Keratinocyte (primary cell): ENCODE data around the gene ERH. TPM values are rescaled to one million over a fixed set of nuclear protein-coding genes. Genes with fewer than 3 reads are reported as not detected.

Experiments
- DNase-seq: peaks from one replicate; pipeline ENCODE4 v3.0.0-alpha.2; 2011; ENCODE audit warnings: low read depth, missing footprints, low spot score
- FAIRE-seq: peaks from 2 replicates; lab custom pipeline; 2011; peaks lifted over from hg19 to GRCh38; lab: Jason Lieb, UNC
- H2AFZ ChIP-seq: 2 replicates; pipeline ENCODE4 v1.6.0; 2012; ENCODE audit warnings: low read length, control low read depth, inconsistent platforms; ENCODE audit not compliant: control insufficient read depth
- H3K27ac ChIP-seq: 2 replicates; pipeline ENCODE4 v1.5.1; 2011; ENCODE audit warnings: low read length; ENCODE audit not compliant: control insufficient read depth, insufficient read depth
- H3K27me3 ChIP-seq: 3 replicates; pipeline ENCODE4 v1.6.0; 2011; ENCODE audit warnings: low read length; ENCODE audit not compliant: control insufficient read depth, insufficient read depth; ENCODE audit errors: extremely low read depth
- H3K36me3 ChIP-seq, 2 experiments: 2 replicates in 1 of 2; 3 replicates in 1 of 2; pipeline ENCODE4 v1.5.1; 2011; ENCODE audit warnings: low read length in 2 of 2, mild to moderate bottlenecking in 1 of 2; ENCODE audit not compliant: control insufficient read depth in 2 of 2, insufficient read depth in 2 of 2; ENCODE audit errors: extremely low read depth in 1 of 2
- H3K4me1 ChIP-seq: 3 replicates; pipeline ENCODE4 v1.5.1; 2011; ENCODE audit warnings: low read length; ENCODE audit not compliant: control insufficient read depth, insufficient read depth; ENCODE audit errors: extremely low read depth
- H3K4me2 ChIP-seq: 3 replicates; pipeline ENCODE4 v1.6.0; 2011; ENCODE audit warnings: low read depth, low read length; ENCODE audit not compliant: control insufficient read depth, insufficient read depth; ENCODE audit errors: extremely low read depth
- H3K4me3 ChIP-seq, 3 experiments: fragments of 200-600 bp in 1 of 3; sonication (generic) in 1 of 3; 2 replicates in 2 of 3; 3 replicates in 1 of 3; pipeline ENCODE4 v1.5.1; 2011 to 2016; ENCODE audit warnings: low read length in 3 of 3, mild to moderate bottlenecking in 3 of 3, control low read depth in 2 of 3, inconsistent platforms in 1 of 3, low read depth in 1 of 3, mixed read lengths in 1 of 3, mixed run types in 1 of 3, moderate library complexity in 1 of 3; ENCODE audit not compliant: control insufficient read depth in 2 of 3, insufficient read depth in 2 of 3; ENCODE audit errors: extremely low read depth in 1 of 3
- H3K79me2 ChIP-seq: 2 replicates; pipeline ENCODE4 v1.6.0; 2012; ENCODE audit warnings: low read length; ENCODE audit not compliant: control insufficient read depth, insufficient read depth
- H3K9ac ChIP-seq: 3 replicates; pipeline ENCODE4 v1.6.0; 2011; ENCODE audit warnings: low read length; ENCODE audit not compliant: control insufficient read depth, insufficient read depth; ENCODE audit errors: extremely low read depth
- H3K9me1 ChIP-seq: 3 replicates; pipeline ENCODE4 v1.6.0; 2011; ENCODE audit warnings: low read length; ENCODE audit not compliant: control insufficient read depth, insufficient read depth; ENCODE audit errors: extremely low read depth
- H3K9me3 ChIP-seq: 2 replicates; pipeline ENCODE4 v1.5.1; 2012; ENCODE audit warnings: low read depth, low read length; ENCODE audit not compliant: control insufficient read depth
- H4K20me1 ChIP-seq: 3 replicates; pipeline ENCODE4 v1.6.0; 2011; ENCODE audit warnings: low read length; ENCODE audit not compliant: control insufficient read depth, insufficient read depth; ENCODE audit errors: extremely low read depth
- CTCF ChIP-seq, 3 experiments: IDR thresholded peaks in 1 of 3; conservative IDR thresholded peaks in 1 of 3; optimal IDR thresholded peaks in 1 of 3; 2 replicates in 2 of 3; 3 replicates in 1 of 3; pipeline versions ENCODE3 to v1.5.1; 2011; ENCODE audit warnings: low read length in 3 of 3, mild to moderate bottlenecking in 3 of 3, moderate library complexity in 2 of 3, control low read depth in 1 of 3, inconsistent platforms in 1 of 3; ENCODE audit not compliant: insufficient read depth in 2 of 3; ENCODE audit errors: extremely low read depth in 1 of 3
- EZH2 ChIP-seq: IDR thresholded peaks from one replicate; pipeline ENCODE4 v1.6.1; 2012; ENCODE audit warnings: inconsistent platforms, mild to moderate bottlenecking, low read length, moderate library complexity
- dilution Hi-C: fragments of 300-500 bp; cut with MboI; formaldehyde crosslinking; loops from one replicate; pipeline ENCODE4 v1.7.0; 2020; ENCODE audit warnings: low sequenced_read_pairs; ENCODE audit not compliant: extremely low pct_ligation_motif_present
- polyA plus RNA-seq, 5 experiments: library from polyadenylated mRNA; depleted of rRNA in 3 of 5; stranded (reverse) in 3 of 5; stranded (forward) in 1 of 5; unstranded in 1 of 5; fragments of >200 nt; gene quantifications; 1 replicate in 1 of 5; 2 replicates in 3 of 5; 3 replicates in 1 of 5; pipeline versions ENCODE4 v1.2.1 to v1.2.3, GENCODE V29; 2011 to 2012; ENCODE audit warnings: missing spikeins in 2 of 5, low read depth in 1 of 5, low replicate concordance in 1 of 5

The ERH gene
- polyA plus RNA-seq, 1 donor (not counting 4 experiments of a cell fraction or from before 2014, with no cell fraction given) = 256 TPM

- H4K20me1 ChIP-seq = peaks cover 2% of the 10 kb centered on the region
- no peak overlapping the region for H3K4me3 ChIP-seq
- no peak overlapping the region for H3K27ac ChIP-seq
- H3K27me3 ChIP-seq = no peaks in the 10 kb centered on the region
- H3K4me2 ChIP-seq = no peak overlapping the region
- no peaks in the 10 kb centered on the region for H3K9me1 ChIP-seq
- FAIRE-seq (no peak), DNase-seq (no peak)
- H3K36me3 ChIP-seq = no peaks in the 10 kb centered on the region
- dilution Hi-C loops = no loop called here
- no peaks in the 10 kb centered on the region for H3K9me3 ChIP-seq
- no peak overlapping the region for H2AFZ ChIP-seq
- H3K9ac ChIP-seq = no peak overlapping the region
- peaks cover 63% of the 10 kb centered on the region for H3K79me2 ChIP-seq
- no peaks in the 10 kb centered on the region for H3K4me1 ChIP-seq
- TF ChIP-seq EZH2 (no peak), CTCF (optimal IDR thresholded peaks at IDR 0.05 in 1 of 3, IDR thresholded peaks at IDR 0.05 in 1 of 3, conservative IDR thresholded peaks at IDR 0.05 in 1 of 3; ENCODE audit: extremely low read depth in 1 of 3, insufficient read depth in 2 of 3, low read length in 3 of 3) (no peak)
Observed at GRCh38 chr14:69408331-69408960, 10.3 kb upstream of the ERH start.

GRCh38 chr14:69405762-69406161, 7.7 kb upstream of the ERH start:
- H3K36me3 ChIP-seq = no peaks in the 10 kb centered on the region
- no peaks in the 10 kb centered on the region for H3K9me3 ChIP-seq
- DNase-seq = no peak
- peaks cover 77% of the 10 kb centered on the region for H3K79me2 ChIP-seq
- no peak overlapping the region for H3K4me2 ChIP-seq
- no peak overlapping the region for H2AFZ ChIP-seq
- H3K4me3 ChIP-seq = no peak overlapping the region
- H3K9me1 ChIP-seq = no peaks in the 10 kb centered on the region
- no peak for FAIRE-seq
- H4K20me1 ChIP-seq = peaks cover 2% of the 10 kb centered on the region
- dilution Hi-C loops = no loop called here
- H3K27me3 ChIP-seq = no peaks in the 10 kb centered on the region
- TF ChIP-seq EZH2 (no peak), CTCF (optimal IDR thresholded peaks at IDR 0.05 in 1 of 3, IDR thresholded peaks at IDR 0.05 in 1 of 3, conservative IDR thresholded peaks at IDR 0.05 in 1 of 3; ENCODE audit: extremely low read depth in 1 of 3, insufficient read depth in 2 of 3, low read length in 3 of 3) (no peak)
- H3K27ac ChIP-seq = no peak overlapping the region
- no peak overlapping the region for H3K9ac ChIP-seq
- H3K4me1 ChIP-seq = peaks cover 4% of the 10 kb centered on the region
